ENCODE measurements around the gene TEX9. TPM values are rescaled to one million over a fixed set of nuclear protein-coding genes. Genes with fewer than 3 reads are reported as not detected.

Gene TEX9
- total and polyA plus RNA-seq, 3 experiments from 2014 or later = 0.25 to 1.8 (median 1.2) TPM

DNA sequence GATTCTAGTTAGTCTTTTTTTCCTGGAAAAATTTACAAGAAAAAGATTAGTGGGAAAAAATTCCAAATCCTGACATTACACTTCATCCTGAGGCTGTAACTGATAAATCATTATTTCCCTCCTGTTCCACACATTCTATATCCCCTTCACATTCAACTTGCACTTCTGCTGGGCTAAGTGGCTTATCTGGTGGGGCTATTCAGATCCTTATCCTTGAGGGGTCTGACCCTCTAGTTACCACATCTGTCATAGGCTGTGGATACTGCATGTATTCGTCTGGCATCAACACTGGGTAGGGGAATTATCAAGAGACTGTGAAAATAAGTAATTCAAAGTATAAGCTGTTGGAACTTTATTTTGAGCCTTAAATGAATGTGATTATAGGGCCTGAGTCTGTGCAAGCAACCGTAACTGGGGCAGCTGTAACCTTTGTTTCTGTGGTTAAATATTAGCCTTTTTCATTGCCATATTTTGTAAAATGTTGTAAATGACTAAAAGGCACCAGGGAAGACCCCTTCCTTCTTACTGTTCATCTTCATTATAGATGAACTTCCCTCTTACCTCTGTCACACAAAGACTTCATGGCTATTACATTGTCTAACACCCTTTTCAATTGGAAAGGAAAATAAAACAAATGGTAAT, 28.0 kb upstream of the TEX9 start:
- no peak overlapping the region for H3K27ac Mint-ChIP-seq
- H3K36me3 ChIP-seq (ENCODE audit: insufficient read depth, low read length) = no peaks in the 10 kb centered on the region
- no peak overlapping the region for H3K4me3 ChIP-seq (ENCODE audit: low read length)
- H3K27me3 Mint-ChIP-seq = peaks cover 8 to 10% of the 10 kb centered on the region in 2 donors
- DNase-seq = no peak
- no peaks in the 10 kb centered on the region for H3K4me1 ChIP-seq (ENCODE audit: insufficient read depth, low read length)
- H3K27me3 ChIP-seq (ENCODE audit: insufficient read depth, low read length, poor library complexity, severe bottlenecking) = no peaks in the 10 kb centered on the region
- no peaks in the 10 kb centered on the region for H3K4me1 Mint-ChIP-seq
- H3K4me3 Mint-ChIP-seq = no peak overlapping the region
- ChIA-PET CTCF (no interaction called here), POLR2A (no interaction called here)
- H3K36me3 Mint-ChIP-seq = no peaks in the 10 kb centered on the region
- H3K9me3 ChIP-seq (ENCODE audit: low read length) = peaks cover 5% of the 10 kb centered on the region
- H3K9me3 Mint-ChIP-seq = peaks cover 23 to 34% (median 32%) of the 10 kb centered on the region in 5 donors
- H3K27ac ChIP-seq (ENCODE audit: low read depth, low read length) = no peak overlapping the region

DNA sequence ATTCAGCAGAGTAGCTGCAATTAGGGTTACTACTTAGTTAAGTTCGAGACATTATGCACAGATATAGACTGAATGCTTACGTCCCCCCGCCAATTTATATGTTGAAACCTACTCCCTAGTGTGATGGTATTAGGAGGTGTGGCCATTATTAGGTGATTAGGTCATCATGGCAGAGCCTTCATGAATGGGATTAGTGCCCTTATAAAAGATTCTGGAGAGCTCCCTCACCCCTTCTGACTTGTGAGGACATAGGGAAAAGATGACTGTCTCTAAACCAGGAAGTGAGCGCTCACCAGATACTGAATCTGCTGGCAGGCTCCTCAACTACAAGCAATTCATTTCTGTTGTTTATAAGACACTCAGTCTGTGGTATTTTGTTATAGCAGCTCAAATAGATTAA, 25.6 kb upstream of the TEX9 start:
- peaks cover 7 to 14% (median 10%) of the 10 kb centered on the region in 5 donors for H3K9me3 Mint-ChIP-seq
- peaks cover 8 to 18% of the 10 kb centered on the region in 2 donors for H3K27me3 Mint-ChIP-seq
- Histone ChIP-seq H3K27ac (ENCODE audit: low read depth, low read length) (no peak overlapping the region), H3K9me3 (ENCODE audit: low read length) (no peaks in the 10 kb centered on the region), H3K4me3 (ENCODE audit: low read length) (no peak overlapping the region), H3K4me1 (ENCODE audit: insufficient read depth, low read length) (no peaks in the 10 kb centered on the region), H3K27me3 (ENCODE audit: insufficient read depth, low read length, poor library complexity, severe bottlenecking) (no peaks in the 10 kb centered on the region), H3K36me3 (ENCODE audit: insufficient read depth, low read length) (no peaks in the 10 kb centered on the region)
- H3K36me3 Mint-ChIP-seq = no peaks in the 10 kb centered on the region
- H3K27ac Mint-ChIP-seq = no peak overlapping the region
- no peak for DNase-seq
- no peaks in the 10 kb centered on the region for H3K4me1 Mint-ChIP-seq
- CTCF ChIA-PET = no interaction called here
- POLR2A ChIA-PET = no interaction called here
- no peak overlapping the region for H3K4me3 Mint-ChIP-seq

DNA sequence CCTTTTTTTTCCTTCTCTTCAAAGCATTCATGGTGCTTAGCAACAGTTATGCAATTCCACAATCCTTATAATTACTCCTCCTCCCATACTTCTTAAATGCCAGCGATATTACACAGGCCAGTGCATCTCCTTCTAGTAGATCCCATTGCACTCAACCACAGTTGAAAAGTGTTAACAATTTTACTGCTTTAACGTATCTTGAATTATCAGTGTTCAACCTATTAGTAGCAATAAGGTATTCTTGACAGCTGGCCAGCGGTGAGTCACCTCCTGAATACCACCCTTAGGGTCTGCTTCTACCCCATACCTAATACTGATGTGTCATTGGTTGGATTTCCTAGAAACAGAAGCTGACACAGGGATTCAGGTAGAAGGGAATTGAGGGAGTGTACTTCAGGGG, 24.0 kb upstream of the TEX9 start:
- H3K36me3 ChIP-seq (ENCODE audit: insufficient read depth, low read length) = no peaks in the 10 kb centered on the region
- no peaks in the 10 kb centered on the region for H3K27me3 ChIP-seq (ENCODE audit: insufficient read depth, low read length, poor library complexity, severe bottlenecking)
- no peaks in the 10 kb centered on the region for H3K4me1 Mint-ChIP-seq
- H3K27me3 Mint-ChIP-seq = peaks cover 8 to 18% of the 10 kb centered on the region in 2 donors
- no peak for DNase-seq
- peaks cover 0 to 7% (median 3%) of the 10 kb centered on the region in 5 donors for H3K9me3 Mint-ChIP-seq
- H3K4me1 ChIP-seq (ENCODE audit: insufficient read depth, low read length) = no peaks in the 10 kb centered on the region
- H3K9me3 ChIP-seq (ENCODE audit: low read length) = no peaks in the 10 kb centered on the region
- no peak overlapping the region for H3K4me3 Mint-ChIP-seq
- H3K36me3 Mint-ChIP-seq = no peaks in the 10 kb centered on the region
- H3K27ac ChIP-seq (ENCODE audit: low read depth, low read length) = no peak overlapping the region
- POLR2A ChIA-PET = no interaction called here
- no peak overlapping the region for H3K27ac Mint-ChIP-seq
- CTCF ChIA-PET = no interaction called here
- no peak overlapping the region for H3K4me3 ChIP-seq (ENCODE audit: low read length)

DNA sequence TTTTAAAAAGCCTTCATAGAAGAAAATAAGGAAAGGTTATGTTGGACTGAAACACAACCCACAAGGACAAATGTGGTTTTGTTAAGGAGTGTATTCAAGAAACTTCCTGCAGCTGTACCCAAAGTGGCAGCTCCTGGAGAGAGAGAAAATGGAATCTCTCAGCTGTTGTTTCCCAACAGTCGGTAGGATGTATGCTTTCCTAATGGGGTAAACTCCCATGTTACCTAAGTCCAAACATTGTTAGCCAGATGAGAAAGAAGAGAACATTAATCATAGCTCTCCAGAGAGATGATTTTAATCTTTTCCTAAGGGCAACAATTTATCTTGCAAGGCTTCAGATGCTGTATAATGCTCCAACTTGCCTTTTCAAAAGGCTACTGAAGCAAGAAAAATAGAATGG, 22.6 kb upstream of the TEX9 start:
- Mint-ChIP-seq H3K36me3 (no peaks in the 10 kb centered on the region), H3K9me3 (peaks cover 0 to 4% (median 0%) of the 10 kb centered on the region in 5 donors), H3K4me3 (no peak overlapping the region), H3K27me3 (peaks cover 8 to 18% of the 10 kb centered on the region in 2 donors), H3K27ac (no peak overlapping the region), H3K4me1 (no peaks in the 10 kb centered on the region)
- no peaks in the 10 kb centered on the region for H3K36me3 ChIP-seq (ENCODE audit: insufficient read depth, low read length)
- H3K4me3 ChIP-seq (ENCODE audit: low read length) = no peak overlapping the region
- ChIA-PET CTCF (no interaction called here), POLR2A (no interaction called here)
- no peaks in the 10 kb centered on the region for H3K9me3 ChIP-seq (ENCODE audit: low read length)
- H3K4me1 ChIP-seq (ENCODE audit: insufficient read depth, low read length) = no peaks in the 10 kb centered on the region
- no peaks in the 10 kb centered on the region for H3K27me3 ChIP-seq (ENCODE audit: insufficient read depth, low read length, poor library complexity, severe bottlenecking)
- DNase-seq = no peak
- no peak overlapping the region for H3K27ac ChIP-seq (ENCODE audit: low read depth, low read length)

DNA sequence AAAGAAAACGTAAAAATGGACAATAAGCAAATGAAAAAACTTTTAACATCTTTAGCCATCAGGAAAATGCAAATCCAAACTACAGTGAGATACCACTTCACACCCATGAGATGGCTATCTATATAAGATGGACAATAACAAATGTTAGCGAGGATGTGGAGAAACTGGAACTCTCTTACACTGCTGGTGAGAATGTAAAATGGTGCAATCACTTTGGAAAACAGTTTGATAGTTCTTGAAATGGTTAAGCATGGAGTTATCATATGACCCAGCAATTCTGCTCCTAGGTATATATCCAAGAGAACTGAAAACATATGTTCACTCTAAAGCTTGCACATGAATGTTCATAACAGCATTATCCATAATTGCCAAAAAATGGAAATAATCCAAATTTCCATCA, 21.3 kb upstream of the TEX9 start:
- DNase-seq = no peak
- Mint-ChIP-seq H3K4me1 (no peaks in the 10 kb centered on the region), H3K27ac (no peak overlapping the region), H3K27me3 (peaks cover 6 to 18% of the 10 kb centered on the region in 2 donors), H3K4me3 (no peak overlapping the region), H3K9me3 (peaks cover 0 to 4% (median 0%) of the 10 kb centered on the region in 5 donors), H3K36me3 (no peaks in the 10 kb centered on the region)
- H3K9me3 ChIP-seq (ENCODE audit: low read length) = no peaks in the 10 kb centered on the region
- no peaks in the 10 kb centered on the region for H3K36me3 ChIP-seq (ENCODE audit: insufficient read depth, low read length)
- no peaks in the 10 kb centered on the region for H3K27me3 ChIP-seq (ENCODE audit: insufficient read depth, low read length, poor library complexity, severe bottlenecking)
- H3K27ac ChIP-seq (ENCODE audit: low read depth, low read length) = no peak overlapping the region
- ChIA-PET POLR2A (no interaction called here), CTCF (no interaction called here)
- H3K4me3 ChIP-seq (ENCODE audit: low read length) = no peak overlapping the region
- H3K4me1 ChIP-seq (ENCODE audit: insufficient read depth, low read length) = no peaks in the 10 kb centered on the region

DNA sequence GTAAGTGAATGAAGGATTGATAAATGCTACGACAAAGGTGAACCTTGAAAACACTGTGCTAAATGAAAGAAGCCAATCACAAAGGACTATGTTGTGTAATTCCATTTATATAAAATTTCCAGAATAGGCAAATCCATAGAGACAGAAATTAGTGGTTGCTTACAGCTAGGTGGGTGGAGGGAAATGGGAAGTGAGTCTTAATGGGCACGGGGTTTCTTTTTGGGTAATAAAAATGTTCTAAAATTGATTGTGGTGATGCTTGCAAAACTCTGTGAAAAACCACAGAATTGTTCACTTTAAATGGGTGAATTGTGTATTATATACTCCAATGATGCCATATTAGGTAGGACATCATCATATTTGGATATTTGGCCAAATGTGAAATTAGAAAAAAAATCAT, 20.9 kb upstream of the TEX9 start:
- POLR2A ChIA-PET = no interaction called here
- no peaks in the 10 kb centered on the region for H3K36me3 Mint-ChIP-seq
- H3K4me3 Mint-ChIP-seq = no peak overlapping the region
- no peaks in the 10 kb centered on the region for H3K4me1 Mint-ChIP-seq
- no peak for DNase-seq
- H3K36me3 ChIP-seq (ENCODE audit: insufficient read depth, low read length) = no peaks in the 10 kb centered on the region
- CTCF ChIA-PET = no interaction called here
- no peaks in the 10 kb centered on the region for H3K4me1 ChIP-seq (ENCODE audit: insufficient read depth, low read length)
- H3K27me3 Mint-ChIP-seq = peaks cover 6 to 18% of the 10 kb centered on the region in 2 donors
- H3K27me3 ChIP-seq (ENCODE audit: insufficient read depth, low read length, poor library complexity, severe bottlenecking) = no peaks in the 10 kb centered on the region
- peaks cover 0 to 4% (median 0%) of the 10 kb centered on the region in 5 donors for H3K9me3 Mint-ChIP-seq
- no peak overlapping the region for H3K27ac Mint-ChIP-seq
- no peaks in the 10 kb centered on the region for H3K9me3 ChIP-seq (ENCODE audit: low read length)
- no peak overlapping the region for H3K4me3 ChIP-seq (ENCODE audit: low read length)
- H3K27ac ChIP-seq (ENCODE audit: low read depth, low read length) = no peak overlapping the region

DNA sequence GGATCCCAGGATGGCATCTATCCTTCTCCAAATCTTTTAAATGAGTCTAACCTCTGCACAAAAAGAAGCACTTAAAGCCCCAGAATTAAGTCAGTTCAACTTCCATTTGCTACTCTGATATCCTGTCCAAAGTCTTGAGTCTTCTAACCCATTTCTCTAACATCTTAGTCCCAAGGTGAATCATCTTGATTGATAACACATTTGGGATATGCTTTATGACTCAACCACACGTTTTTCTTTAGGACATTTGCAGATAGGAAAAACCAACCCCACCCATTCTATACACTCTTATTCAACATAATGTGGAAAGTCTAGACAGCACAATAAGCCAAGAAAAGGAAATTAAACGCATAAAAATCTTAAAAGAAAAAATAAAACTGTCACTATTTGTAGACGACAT, 18.8 kb upstream of the TEX9 start:
- H3K27me3 Mint-ChIP-seq = peaks cover under 1 to 19% of the 10 kb centered on the region in 2 donors
- CTCF ChIA-PET = no interaction called here
- no peak for DNase-seq
- no peak overlapping the region for H3K27ac ChIP-seq (ENCODE audit: low read depth, low read length)
- H3K4me1 Mint-ChIP-seq = no peaks in the 10 kb centered on the region
- POLR2A ChIA-PET = no interaction called here
- H3K9me3 Mint-ChIP-seq = peaks cover 0 to under 1% (median 0%) of the 10 kb centered on the region in 5 donors
- H3K27me3 ChIP-seq (ENCODE audit: insufficient read depth, low read length, poor library complexity, severe bottlenecking) = no peaks in the 10 kb centered on the region
- H3K36me3 ChIP-seq (ENCODE audit: insufficient read depth, low read length) = no peaks in the 10 kb centered on the region
- H3K36me3 Mint-ChIP-seq = no peaks in the 10 kb centered on the region
- H3K27ac Mint-ChIP-seq = no peak overlapping the region
- H3K9me3 ChIP-seq (ENCODE audit: low read length) = no peaks in the 10 kb centered on the region
- no peak overlapping the region for H3K4me3 ChIP-seq (ENCODE audit: low read length)
- H3K4me3 Mint-ChIP-seq = no peak overlapping the region
- no peaks in the 10 kb centered on the region for H3K4me1 ChIP-seq (ENCODE audit: insufficient read depth, low read length)

DNA sequence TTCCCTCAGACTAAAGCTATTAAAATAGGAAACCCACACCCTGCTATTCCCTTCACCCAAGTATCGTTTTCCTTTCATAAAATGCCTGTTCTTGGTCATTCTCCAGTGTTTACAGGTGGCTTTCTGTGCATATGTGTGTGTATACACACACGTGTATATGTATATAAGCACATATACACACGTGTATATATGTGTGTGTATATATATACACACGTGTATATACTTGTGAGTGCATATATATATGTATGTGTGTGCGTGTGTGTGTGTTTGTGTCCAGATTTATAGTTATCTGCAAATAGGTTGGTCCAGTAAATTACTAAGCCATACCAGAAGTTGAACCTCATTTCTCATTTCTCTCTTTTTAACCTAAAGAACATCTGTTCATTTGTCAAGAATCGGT, 15.7 kb upstream of the TEX9 start:
- Mint-ChIP-seq H3K27ac (no peak overlapping the region), H3K36me3 (no peaks in the 10 kb centered on the region), H3K9me3 (no peaks in the 10 kb centered on the region), H3K4me1 (no peaks in the 10 kb centered on the region), H3K27me3 (peaks cover 0 to 5% of the 10 kb centered on the region in 2 donors), H3K4me3 (no peak overlapping the region)
- Histone ChIP-seq H3K27ac (ENCODE audit: low read depth, low read length) (no peak overlapping the region), H3K36me3 (ENCODE audit: insufficient read depth, low read length) (no peaks in the 10 kb centered on the region), H3K9me3 (ENCODE audit: low read length) (no peaks in the 10 kb centered on the region), H3K4me3 (ENCODE audit: low read length) (no peak overlapping the region), H3K27me3 (ENCODE audit: insufficient read depth, low read length, poor library complexity, severe bottlenecking) (no peaks in the 10 kb centered on the region), H3K4me1 (ENCODE audit: insufficient read depth, low read length) (no peaks in the 10 kb centered on the region)
- POLR2A ChIA-PET = no interaction called here
- no peak for DNase-seq
- CTCF ChIA-PET = no interaction called here

DNA sequence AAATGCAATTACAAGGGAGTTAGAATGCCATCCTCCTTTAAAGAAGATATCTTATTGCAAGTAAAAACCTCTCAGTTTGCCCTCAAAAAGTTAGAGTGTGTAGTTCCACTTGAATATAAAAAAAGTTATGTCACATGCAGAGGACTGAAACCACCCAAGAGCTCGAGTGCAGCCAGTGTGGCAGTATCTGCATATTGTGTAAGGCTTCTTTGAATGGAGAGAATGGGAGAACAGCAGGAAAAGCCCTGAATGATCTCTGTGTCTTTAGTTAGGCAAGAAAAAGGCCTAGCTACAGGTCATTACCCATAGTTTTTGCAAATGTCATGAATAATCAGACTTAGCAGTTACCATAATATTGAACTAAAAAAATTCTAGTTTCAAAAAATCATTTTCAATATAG, 13.9 kb upstream of the TEX9 start:
- Histone ChIP-seq H3K27me3 (ENCODE audit: insufficient read depth, low read length, poor library complexity, severe bottlenecking) (no peaks in the 10 kb centered on the region), H3K36me3 (ENCODE audit: insufficient read depth, low read length) (no peaks in the 10 kb centered on the region), H3K4me1 (ENCODE audit: insufficient read depth, low read length) (no peaks in the 10 kb centered on the region), H3K4me3 (ENCODE audit: low read length) (no peak overlapping the region), H3K27ac (ENCODE audit: low read depth, low read length) (no peak overlapping the region), H3K9me3 (ENCODE audit: low read length) (no peaks in the 10 kb centered on the region)
- no peaks in the 10 kb centered on the region for H3K4me1 Mint-ChIP-seq
- H3K9me3 Mint-ChIP-seq = no peaks in the 10 kb centered on the region
- peaks cover 0 to 5% of the 10 kb centered on the region in 2 donors for H3K27me3 Mint-ChIP-seq
- H3K36me3 Mint-ChIP-seq = no peaks in the 10 kb centered on the region
- DNase-seq = no peak
- POLR2A ChIA-PET = no interaction called here
- no peak overlapping the region for H3K27ac Mint-ChIP-seq
- CTCF ChIA-PET = no interaction called here
- H3K4me3 Mint-ChIP-seq = no peak overlapping the region
